ENCODE measurements around the gene DNAL4.

DNAL4 gene

GRCh38 chr22:38735465-38736256, 58.3 kb downstream of the DNAL4 start:
- no peak for DNase-seq (ENCODE audit: low read depth)
- TF ChIP-seq MYC (IDR thresholded peaks at IDR 0.05; ENCODE audit: low read depth, low read length) (no peak), MAX (IDR thresholded peaks at IDR 0.05; ENCODE audit: low read depth, low read length) (no peak), POLR2A (IDR thresholded peaks at IDR 0.05; ENCODE audit: extremely low read depth, insufficient read length) (no peak), CTCF (IDR thresholded peaks at IDR 0.05; ENCODE audit: low read depth, low read length) (no peak)
- H3K4me3 ChIP-seq (ENCODE audit: low read depth, low read length): no peak overlapping the region

- H3K4me3 ChIP-seq (ENCODE audit: low read depth, low read length): no peak overlapping the region
- no peak for DNase-seq (ENCODE audit: low read depth)
- TF ChIP-seq CTCF (IDR thresholded peaks at IDR 0.05; ENCODE audit: low read depth, low read length): no peak
- no peak for TF ChIP-seq MAX (IDR thresholded peaks at IDR 0.05; ENCODE audit: low read depth, low read length)
- no peak for TF ChIP-seq MYC (IDR thresholded peaks at IDR 0.05; ENCODE audit: low read depth, low read length)
- TF ChIP-seq POLR2A (IDR thresholded peaks at IDR 0.05; ENCODE audit: extremely low read depth, insufficient read length): no peak
Measured at GRCh38 chr22:38735126-38735464, 58.8 kb downstream of the DNAL4 start.

- DNase-seq (ENCODE audit: low read depth): no peak
- TF ChIP-seq POLR2A (IDR thresholded peaks at IDR 0.05; ENCODE audit: extremely low read depth, insufficient read length): no peak
- no peak for TF ChIP-seq MAX (IDR thresholded peaks at IDR 0.05; ENCODE audit: low read depth, low read length)
- no peak for TF ChIP-seq MYC (IDR thresholded peaks at IDR 0.05; ENCODE audit: low read depth, low read length)
- TF ChIP-seq CTCF (IDR thresholded peaks at IDR 0.05; ENCODE audit: low read depth, low read length): no peak
- no peak overlapping the region for H3K4me3 ChIP-seq (ENCODE audit: low read depth, low read length)
Measured at GRCh38 chr22:38734421-38735100, 59.4 kb downstream of the DNAL4 start.

GRCh38 chr22:38733724-38734381, 60.1 kb downstream of the DNAL4 start:
- no peak overlapping the region for H3K4me3 ChIP-seq (ENCODE audit: low read depth, low read length)
- no peak for DNase-seq (ENCODE audit: low read depth)
- TF ChIP-seq POLR2A (IDR thresholded peaks at IDR 0.05; ENCODE audit: extremely low read depth, insufficient read length) (no peak), MAX (IDR thresholded peaks at IDR 0.05; ENCODE audit: low read depth, low read length) (no peak), MYC (IDR thresholded peaks at IDR 0.05; ENCODE audit: low read depth, low read length) (no peak), CTCF (IDR thresholded peaks at IDR 0.05; ENCODE audit: low read depth, low read length) (no peak)

- DNase-seq (ENCODE audit: low read depth): peak; percentile 39
- H3K4me3 ChIP-seq (ENCODE audit: low read depth, low read length): no peak overlapping the region
- TF ChIP-seq POLR2A (IDR thresholded peaks at IDR 0.05; ENCODE audit: extremely low read depth, insufficient read length): no peak
- peak; percentile 65 for TF ChIP-seq CTCF (IDR thresholded peaks at IDR 0.05; ENCODE audit: low read depth, low read length)
- TF ChIP-seq MAX (IDR thresholded peaks at IDR 0.05; ENCODE audit: low read depth, low read length): no peak
- no peak for TF ChIP-seq MYC (IDR thresholded peaks at IDR 0.05; ENCODE audit: low read depth, low read length)
Measured at GRCh38 chr22:38733329-38733723, 60.6 kb downstream of the DNAL4 start.

Measured in NB4 (cell line).